IPS DF 4.7 (cell line): ENCODE results near the gene CA10.

ENCODE experiments used
- DNase-seq: peaks from one replicate; pipeline ENCODE4 v3.0.0-alpha.2; 2013; ENCODE audit warnings: low spot score; ENCODE audit errors: extremely low read depth

CA10 gene

DNA sequence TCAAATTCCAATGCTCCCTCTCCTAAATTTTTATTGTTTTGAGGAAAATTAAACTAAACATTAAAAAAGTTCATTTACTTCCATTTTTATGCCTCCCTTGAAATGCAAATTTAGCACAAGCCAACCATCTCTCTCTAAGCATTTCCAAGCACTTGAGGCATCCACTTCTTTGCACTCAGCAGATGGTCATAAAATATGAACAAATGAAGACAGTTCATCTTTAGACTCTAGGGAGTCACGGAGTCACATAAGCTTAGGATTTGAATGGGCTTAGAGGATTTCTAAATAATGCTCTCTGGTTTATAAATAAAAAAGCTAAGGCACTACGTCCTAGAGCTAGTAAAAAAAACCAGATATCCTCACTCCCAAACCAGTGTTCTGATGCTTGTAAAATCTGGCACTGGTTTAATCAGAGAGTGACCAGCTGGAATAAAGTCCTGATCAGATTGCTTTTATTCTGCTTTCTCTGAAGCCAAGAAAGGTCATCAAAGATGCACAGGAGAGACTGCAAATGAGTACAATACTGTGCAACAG lies 204.2 kb downstream of the CA10 start:
- no peak for DNase-seq

DNA sequence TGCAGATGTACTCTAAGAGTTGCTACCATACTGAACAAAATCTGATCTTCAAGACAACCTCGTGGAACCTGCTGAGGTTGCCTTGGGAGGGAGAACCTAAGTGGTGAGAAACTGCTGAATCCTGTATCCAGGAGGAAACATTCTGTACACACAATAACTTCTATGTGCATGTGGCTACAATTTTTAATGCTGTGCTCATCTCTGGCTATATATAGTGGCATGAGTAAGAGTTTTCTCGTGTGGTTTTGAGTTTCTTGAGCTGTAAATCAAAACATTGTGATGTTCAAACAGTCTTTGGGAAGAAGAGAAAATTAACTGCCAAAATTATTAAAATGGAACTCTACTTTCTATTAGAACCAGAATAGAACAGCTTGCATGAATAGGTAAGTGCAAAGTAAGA lies 206.8 kb downstream of the CA10 start:
- no peak for DNase-seq

DNA sequence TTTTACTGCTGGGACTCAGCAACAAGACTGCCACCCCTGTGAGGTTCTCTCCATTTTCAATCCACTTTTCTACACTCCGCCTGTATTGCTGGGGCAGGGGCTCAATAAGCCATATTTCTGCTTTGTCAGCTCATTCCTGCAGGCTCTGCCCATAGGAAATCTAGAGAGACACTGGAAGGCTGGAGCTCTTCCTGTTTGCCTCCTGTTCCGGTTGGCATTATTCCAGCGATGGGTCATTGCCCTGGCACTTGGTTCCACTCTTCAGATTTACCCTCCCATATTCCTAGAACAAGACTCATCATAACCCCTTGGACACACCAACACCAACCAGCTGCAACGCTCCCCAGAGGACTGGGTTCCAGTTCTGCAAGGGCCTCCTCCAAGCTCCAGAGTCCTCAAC lies 210.4 kb downstream of the CA10 start:
- DNase-seq, result no peak

DNA sequence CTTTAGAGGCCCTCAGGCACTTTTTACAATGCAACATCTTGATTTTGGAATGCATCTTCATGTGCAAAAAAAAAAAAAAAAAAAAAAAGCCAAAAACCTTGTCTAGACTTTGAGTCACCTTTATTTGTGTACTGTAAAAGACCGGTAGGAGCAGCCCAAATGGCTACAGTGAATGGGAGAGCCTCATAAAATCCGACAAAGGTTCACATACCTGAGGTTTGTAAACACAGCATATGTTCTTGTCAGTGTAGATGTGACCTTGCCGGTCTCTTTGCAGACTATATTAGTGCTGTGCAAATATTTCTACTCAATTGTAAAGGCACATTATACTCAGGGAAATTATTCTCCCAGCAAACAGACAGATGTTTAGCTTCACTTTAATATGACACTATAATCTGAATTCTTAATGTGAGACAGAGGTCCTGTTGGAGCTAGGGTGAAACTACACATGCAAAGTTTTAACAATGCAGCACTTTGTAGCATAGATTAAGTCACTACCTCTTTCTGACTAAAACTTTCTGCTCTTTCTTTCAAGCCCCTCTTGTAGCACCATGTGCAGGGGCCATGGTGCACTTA lies 211.3 kb downstream of the CA10 start:
- DNase-seq, result no peak

DNA sequence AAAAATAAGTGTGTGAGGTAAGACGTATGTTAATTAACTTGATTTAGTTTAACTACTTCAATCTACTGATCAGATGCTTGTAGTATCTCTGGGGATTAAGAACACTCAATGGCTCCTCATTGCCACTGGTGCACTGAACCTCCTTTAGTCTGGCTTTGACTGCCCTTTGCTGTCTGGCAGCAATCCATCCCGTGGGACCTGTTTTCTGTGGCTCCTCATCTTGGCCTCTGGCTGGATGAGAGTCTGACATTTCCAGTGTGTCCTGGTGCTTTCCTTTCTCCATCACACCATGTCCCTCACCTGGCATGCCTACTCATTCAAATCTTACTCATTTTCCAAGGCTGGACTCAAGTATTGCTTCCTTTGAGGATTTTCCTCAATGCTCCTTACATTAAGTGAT lies 212.2 kb downstream of the CA10 start:
- DNase-seq, result no peak

DNA sequence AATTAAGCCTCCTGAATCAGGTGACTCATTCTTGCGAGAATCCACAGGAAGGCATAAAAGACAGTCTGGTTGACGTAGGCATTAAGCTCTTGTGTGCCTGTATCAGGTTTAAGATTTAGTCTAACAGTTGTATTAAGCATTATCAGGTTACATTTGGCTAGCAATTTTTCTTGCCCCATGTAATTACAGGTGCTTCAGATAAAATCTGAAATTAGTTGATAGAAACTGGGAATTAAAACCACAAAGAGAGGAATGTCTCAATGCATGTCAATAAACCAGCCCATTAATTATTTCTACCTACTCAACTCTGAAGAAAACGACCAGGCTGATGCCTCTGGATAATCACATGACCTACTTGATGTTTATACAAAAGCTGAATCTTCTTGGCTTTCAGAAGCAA lies 217.2 kb downstream of the CA10 start:
- no peak for DNase-seq

- no peak for DNase-seq
Measured at GRCh38 chr17:51937264-51937663, 221.2 kb downstream of the CA10 start.

GRCh38 chr17:51935477-51935876 lies 223.0 kb downstream of the CA10 start:
- DNase-seq, result no peak

GRCh38 chr17:51933647-51934046 lies 224.9 kb downstream of the CA10 start:
- no peak for DNase-seq

- DNase-seq, result no peak
Measured at GRCh38 chr17:51926448-51926847, 232.1 kb downstream of the CA10 start.

- no peak for DNase-seq
Measured at GRCh38 chr17:51921500-51921899, 237.0 kb downstream of the CA10 start.

DNA sequence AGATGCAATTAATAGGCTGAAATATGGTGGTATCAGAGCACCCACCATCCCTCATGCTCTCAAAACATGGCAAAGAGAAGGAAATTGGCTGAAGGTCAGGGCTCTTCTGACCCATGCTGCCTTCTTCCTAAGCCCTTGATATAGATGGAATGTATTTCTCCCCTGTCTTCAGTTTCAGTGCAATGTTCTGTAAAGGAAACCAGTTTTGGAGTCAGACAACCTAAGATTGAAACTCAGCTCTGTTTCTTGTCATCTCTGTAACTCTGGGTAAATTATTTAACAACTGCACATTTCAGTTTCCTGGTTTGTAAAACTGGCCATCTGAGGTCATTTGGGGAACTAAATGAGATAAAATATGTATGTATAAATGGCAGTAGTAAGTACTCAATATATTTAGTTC lies 243.9 kb downstream of the CA10 start:
- DNase-seq, result no peak

- no peak for DNase-seq
Measured at GRCh38 chr17:51913491-51914205, 244.9 kb downstream of the CA10 start.

GRCh38 chr17:51912939-51913338 lies 245.6 kb downstream of the CA10 start:
- DNase-seq, result no peak

DNA sequence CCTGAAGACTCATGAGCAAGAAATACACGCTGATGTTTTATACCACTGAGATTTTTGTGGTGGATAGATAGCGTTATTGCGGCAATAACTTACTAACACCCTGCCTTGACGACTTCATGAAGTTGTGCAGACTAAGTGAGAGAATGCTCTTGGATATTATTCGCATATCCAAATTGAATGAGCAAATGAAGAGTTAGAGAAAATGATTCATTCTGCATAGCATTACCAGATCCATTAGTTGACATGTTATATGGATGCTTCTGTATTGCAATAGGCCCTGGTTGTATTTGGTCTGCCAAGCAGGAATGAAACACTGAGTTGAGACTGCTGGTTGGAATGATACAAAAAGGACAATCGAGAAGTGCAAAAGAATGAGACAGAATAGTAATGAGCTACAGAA lies 247.3 kb downstream of the CA10 start:
- DNase-seq, result no peak

GRCh38 chr17:51909971-51910370 lies 248.5 kb downstream of the CA10 start:
- no peak for DNase-seq

DNA sequence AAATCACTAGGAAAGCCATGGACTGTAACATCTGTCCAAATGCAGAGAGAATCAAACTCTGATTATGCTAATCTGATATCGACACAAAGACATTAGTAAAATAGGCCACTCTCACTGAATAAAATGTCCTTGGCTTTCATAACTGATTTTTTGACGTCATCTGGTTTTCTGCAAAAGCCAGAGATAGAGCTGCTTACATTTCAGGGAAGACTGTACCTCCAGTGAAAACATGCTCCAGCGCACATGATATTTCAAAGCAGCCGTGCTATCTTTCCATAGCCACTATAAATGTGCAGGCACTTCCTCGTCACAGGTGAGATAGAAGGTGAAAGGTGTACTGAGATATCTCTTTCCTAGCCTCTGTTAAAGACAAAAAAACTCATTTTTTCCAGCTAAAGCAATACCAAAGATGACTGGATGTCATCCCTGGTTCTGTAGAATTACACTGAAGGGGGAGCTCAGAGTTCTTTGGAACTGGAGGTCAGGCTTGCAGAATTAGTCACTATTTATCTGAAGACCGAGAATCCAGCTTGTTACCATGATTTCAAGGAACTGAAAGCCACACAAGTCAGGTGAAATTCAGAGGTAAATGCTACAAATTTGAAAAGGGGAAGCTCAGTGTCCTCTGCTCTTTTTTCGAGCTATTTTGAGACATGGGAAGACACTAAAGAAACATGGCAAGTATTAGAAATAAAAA lies 249.5 kb downstream of the CA10 start:
- no peak for DNase-seq

GRCh38 chr17:51907041-51907440 lies 251.5 kb downstream of the CA10 start:
- DNase-seq, result no peak

DNA sequence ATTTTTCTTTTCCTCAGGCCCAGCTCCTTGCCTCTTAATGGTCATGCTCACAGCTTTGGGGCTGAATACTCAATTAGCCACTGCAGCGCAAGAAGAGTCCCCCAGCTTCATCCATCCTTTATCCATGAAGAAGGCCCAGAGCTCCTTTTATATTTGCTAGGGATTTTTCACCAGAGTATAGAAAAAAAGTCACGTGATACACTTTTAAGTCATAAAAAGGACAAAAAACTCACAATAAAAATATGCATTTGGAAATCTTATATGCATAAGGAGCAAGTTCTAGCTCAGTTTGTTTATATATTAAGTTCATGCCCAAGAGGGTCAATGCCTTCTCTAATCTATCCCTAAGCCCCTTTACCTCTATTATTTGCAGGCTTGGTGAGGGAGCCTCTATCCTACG lies 254.1 kb downstream of the CA10 start:
- DNase-seq, result no peak

- DNase-seq, result no peak
Measured at GRCh38 chr17:51901242-51901641, 257.3 kb downstream of the CA10 start.

DNA sequence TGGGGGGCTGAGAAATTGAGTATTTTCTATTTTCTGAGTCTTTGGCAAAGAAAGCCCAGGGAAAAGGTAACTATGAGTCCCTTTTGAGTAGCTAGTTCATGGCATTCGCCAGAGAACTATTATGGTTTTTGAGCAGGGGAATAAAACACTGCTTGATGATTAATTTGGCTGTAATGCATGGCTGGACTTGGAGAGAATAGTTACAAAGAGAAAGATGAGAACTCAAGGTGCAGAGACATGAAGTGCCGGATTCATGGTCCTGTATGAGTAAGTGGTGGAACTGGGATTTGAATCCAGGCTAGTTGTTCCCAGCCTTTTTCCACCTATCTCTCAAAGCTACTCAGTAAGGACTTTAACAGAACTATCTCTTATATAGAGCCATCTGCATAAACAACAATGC lies 266.6 kb downstream of the CA10 start:
- DNase-seq, result no peak

DNA sequence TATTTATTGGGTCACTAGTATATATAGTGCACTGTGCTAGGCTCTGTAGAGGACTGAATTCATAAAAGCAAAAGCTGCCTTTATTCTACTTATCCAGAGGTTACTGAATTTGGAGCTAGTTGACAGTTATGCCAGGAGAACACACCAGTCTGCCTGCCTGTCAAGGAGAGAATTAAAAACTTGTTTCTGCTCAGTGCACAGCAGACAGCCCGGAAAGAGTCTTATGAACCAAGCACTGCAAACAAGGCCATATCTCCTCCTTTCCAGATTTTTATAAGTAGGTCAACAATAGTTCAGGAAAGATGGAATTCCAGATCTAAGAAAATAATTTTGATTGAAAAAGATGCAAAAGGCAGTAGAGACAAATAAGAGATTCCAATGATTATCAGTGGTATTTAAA lies 267.8 kb downstream of the CA10 start:
- no peak for DNase-seq

GRCh38 chr17:51888816-51889215 lies 269.7 kb downstream of the CA10 start:
- DNase-seq, result no peak
